ENCODE measurements around the gene LPGAT1.

DNA sequence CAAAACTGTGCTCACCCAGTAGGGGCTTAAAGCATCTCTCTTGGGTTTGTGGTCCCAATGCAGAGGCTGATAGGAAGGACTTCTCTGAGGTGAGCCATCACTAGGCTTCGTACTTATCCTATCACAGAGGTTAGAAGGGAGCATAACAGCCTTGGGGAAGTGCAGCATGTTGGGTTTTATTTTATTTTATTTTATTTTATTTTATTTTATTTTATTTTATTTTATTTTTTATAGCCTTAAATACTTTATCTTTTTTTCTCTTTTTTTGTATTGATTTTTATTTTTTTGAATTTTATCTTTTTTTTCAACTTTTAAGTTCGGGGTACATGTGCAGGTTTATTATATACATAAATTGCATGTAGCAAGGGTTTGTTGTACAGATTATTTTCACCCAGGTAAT, 48.9 kb upstream of the LPGAT1 start:
- TF ChIP-seq, protein P1, sequence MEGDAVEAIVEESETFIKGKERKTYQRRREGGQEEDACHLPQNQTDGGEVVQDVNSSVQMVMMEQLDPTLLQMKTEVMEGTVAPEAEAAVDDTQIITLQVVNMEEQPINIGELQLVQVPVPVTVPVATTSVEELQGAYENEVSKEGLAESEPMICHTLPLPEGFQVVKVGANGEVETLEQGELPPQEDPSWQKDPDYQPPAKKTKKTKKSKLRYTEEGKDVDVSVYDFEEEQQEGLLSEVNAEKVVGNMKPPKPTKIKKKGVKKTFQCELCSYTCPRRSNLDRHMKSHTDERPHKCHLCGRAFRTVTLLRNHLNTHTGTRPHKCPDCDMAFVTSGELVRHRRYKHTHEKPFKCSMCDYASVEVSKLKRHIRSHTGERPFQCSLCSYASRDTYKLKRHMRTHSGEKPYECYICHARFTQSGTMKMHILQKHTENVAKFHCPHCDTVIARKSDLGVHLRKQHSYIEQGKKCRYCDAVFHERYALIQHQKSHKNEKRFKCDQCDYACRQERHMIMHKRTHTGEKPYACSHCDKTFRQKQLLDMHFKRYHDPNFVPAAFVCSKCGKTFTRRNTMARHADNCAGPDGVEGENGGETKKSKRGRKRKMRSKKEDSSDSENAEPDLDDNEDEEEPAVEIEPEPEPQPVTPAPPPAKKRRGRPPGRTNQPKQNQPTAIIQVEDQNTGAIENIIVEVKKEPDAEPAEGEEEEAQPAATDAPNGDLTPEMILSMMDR (IDR thresholded peaks at IDR 0.05): no peak
- TF ChIP-seq POLR2A (IDR thresholded peaks at IDR 0.05): no peak
